DOHH2 (cell line): ENCODE results near the gene PIP4K2A.
"Not testable (repeated sequence)": the region's sequence is repeated elsewhere in the genome, so short reads cannot be mapped to it uniquely, and the experiment has no call there.

ENCODE experiments used
- H3F3A ChIP-seq: fragments of 200-600 bp; sonication (generic), shearing (Covaris generic); 2 replicates; pipeline ENCODE4 v1.6.0; 2016; ENCODE audit warnings: antibody characterized with exemption, mild to moderate bottlenecking; ENCODE audit not compliant: control insufficient read depth, insufficient read depth
- H3K27ac ChIP-seq: fragments of 200-600 bp; sonication (generic); 2 replicates; pipeline ENCODE4 v1.5.1; 2014; ENCODE audit warnings: low read depth, mild to moderate bottlenecking, low read length, moderate library complexity
- H3K27me3 ChIP-seq: fragments of 200-600 bp; sonication (generic); 2 replicates; pipeline ENCODE4 v1.6.1; 2014; ENCODE audit warnings: mild to moderate bottlenecking, low read length, mixed read lengths; ENCODE audit not compliant: control insufficient read depth
- H3K36me3 ChIP-seq: fragments of 200-600 bp; sonication (generic); 2 replicates; pipeline ENCODE4 v1.6.1; 2014; ENCODE audit warnings: mild to moderate bottlenecking, low read length, moderate library complexity, mixed read lengths; ENCODE audit not compliant: control insufficient read depth
- H3K4me1 ChIP-seq: fragments of 200-600 bp; sonication (generic); 2 replicates; pipeline ENCODE4 v1.6.1; 2014; ENCODE audit warnings: mild to moderate bottlenecking, low read length, mixed read lengths; ENCODE audit not compliant: control insufficient read depth
- H3K4me2 ChIP-seq: fragments of 200-600 bp; sonication (generic); 2 replicates; pipeline ENCODE4 v1.6.0; 2014; ENCODE audit warnings: mild to moderate bottlenecking, low read length, moderate library complexity
- H3K4me3 ChIP-seq: fragments of 200-600 bp; sonication (generic); 2 replicates; pipeline ENCODE4 v1.5.1; 2014; ENCODE audit warnings: mild to moderate bottlenecking, low read length, mixed read lengths
- H3K79me2 ChIP-seq: fragments of 200-600 bp; sonication (generic); 2 replicates; pipeline ENCODE4 v1.6.1; 2014; ENCODE audit warnings: mild to moderate bottlenecking, low read length, mixed read lengths; ENCODE audit not compliant: control insufficient read depth
- H3K9me2 ChIP-seq: fragments of 200-600 bp; sonication (generic); replicated peaks from 2 replicates; pipeline ENCODE4 v1.6.1; 2014; ENCODE audit warnings: mild to moderate bottlenecking, low read length, mixed read lengths; ENCODE audit not compliant: control insufficient read depth
- H3K9me3 ChIP-seq: fragments of 200-600 bp; sonication (generic); 2 replicates; pipeline ENCODE4 v1.6.1; 2014; ENCODE audit warnings: antibody characterized with exemption, low read length, mixed read lengths; ENCODE audit not compliant: control insufficient read depth, insufficient read depth
- H4K20me1 ChIP-seq: fragments of 200-600 bp; sonication (generic); 2 replicates; pipeline ENCODE4 v1.6.0; 2014; ENCODE audit warnings: low read depth, mild to moderate bottlenecking, antibody characterized with exemption, low read length, moderate library complexity; ENCODE audit not compliant: control insufficient read depth, insufficient read depth
- EZH2phosphoT487 ChIP-seq: fragments of 200-600 bp; sonication (generic); IDR thresholded peaks from 2 replicates; pipeline ENCODE4 v1.6.1; 2017; ENCODE audit warnings: borderline replicate concordance, mild to moderate bottlenecking, antibody characterized with exemption, low read length, moderate library complexity, mixed read lengths
- TF ChIP-seq, protein P1 (sequence below): fragments of 200-600 bp; sonication (generic); IDR thresholded peaks from one replicate; pipeline ENCODE4 v1.5.1; 2014; ENCODE audit warnings: antibody characterized with exemption, mild to moderate bottlenecking, low read depth, low read length; ENCODE audit not compliant: poor library complexity, severe bottlenecking

Gene PIP4K2A

DNA sequence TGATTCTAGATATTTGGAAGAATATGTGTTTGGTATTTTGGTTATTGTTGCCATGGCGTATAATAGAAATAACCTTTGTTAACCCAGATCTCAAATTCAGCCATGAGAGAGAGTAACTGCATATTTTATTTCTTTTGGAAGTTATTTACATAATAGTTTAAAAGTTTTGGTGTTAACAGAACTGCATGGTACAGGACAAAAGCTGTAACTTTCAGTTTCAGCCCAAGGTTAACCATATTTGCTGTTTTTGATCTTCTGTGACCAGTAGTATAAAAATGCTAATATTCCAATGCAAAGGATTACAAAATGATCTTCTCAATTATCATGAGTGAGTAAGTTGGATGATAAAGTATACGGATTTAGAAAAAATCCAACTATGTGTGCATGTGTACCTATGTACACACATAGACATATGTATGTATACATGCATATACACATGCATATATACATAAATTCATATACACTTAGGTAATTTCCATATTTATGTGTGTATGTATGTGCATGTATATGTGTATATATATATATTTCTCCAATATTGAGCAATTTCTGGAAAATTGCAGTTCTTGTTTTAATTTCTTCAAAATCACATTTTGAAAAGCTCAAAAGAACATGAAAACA is 38.0 kb upstream of the PIP4K2A start:
- H3K4me2 ChIP-seq, result no peak overlapping the region
- TF ChIP-seq EZH2phosphoT487, result no peak
- TF ChIP-seq, protein P1, sequence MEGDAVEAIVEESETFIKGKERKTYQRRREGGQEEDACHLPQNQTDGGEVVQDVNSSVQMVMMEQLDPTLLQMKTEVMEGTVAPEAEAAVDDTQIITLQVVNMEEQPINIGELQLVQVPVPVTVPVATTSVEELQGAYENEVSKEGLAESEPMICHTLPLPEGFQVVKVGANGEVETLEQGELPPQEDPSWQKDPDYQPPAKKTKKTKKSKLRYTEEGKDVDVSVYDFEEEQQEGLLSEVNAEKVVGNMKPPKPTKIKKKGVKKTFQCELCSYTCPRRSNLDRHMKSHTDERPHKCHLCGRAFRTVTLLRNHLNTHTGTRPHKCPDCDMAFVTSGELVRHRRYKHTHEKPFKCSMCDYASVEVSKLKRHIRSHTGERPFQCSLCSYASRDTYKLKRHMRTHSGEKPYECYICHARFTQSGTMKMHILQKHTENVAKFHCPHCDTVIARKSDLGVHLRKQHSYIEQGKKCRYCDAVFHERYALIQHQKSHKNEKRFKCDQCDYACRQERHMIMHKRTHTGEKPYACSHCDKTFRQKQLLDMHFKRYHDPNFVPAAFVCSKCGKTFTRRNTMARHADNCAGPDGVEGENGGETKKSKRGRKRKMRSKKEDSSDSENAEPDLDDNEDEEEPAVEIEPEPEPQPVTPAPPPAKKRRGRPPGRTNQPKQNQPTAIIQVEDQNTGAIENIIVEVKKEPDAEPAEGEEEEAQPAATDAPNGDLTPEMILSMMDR, result no peak
- peaks cover 8% of the 10 kb centered on the region for H3K4me1 ChIP-seq
- H4K20me1 ChIP-seq, result no peaks in the 10 kb centered on the region
- H3K9me2 ChIP-seq, result no peaks in the 10 kb centered on the region
- H3K27ac ChIP-seq, result no peak overlapping the region
- H3K79me2 ChIP-seq, result no peaks in the 10 kb centered on the region
- no peaks in the 10 kb centered on the region for H3F3A ChIP-seq
- H3K36me3 ChIP-seq, result no peaks in the 10 kb centered on the region
- no peaks in the 10 kb centered on the region for H3K9me3 ChIP-seq
- no peaks in the 10 kb centered on the region for H3K27me3 ChIP-seq
- no peak overlapping the region for H3K4me3 ChIP-seq

DNA sequence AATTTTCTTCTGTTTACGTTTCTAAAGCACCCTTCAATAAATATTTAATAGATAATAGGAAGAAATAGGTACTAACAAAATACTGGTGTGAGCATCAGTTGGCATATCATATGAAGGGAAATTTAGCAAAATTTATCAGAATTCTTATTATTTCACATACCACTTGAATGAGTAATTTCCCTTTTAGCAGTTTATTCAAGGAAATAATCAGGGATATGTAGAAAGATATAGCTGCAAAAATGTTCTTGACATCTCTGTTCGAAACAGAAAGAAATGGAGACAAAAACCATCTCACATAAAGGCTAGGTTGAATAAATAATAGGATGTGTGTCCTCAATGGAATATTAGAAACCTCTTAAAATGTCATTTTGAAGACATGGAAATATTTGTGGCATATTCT is 35.8 kb upstream of the PIP4K2A start:
- H3K79me2 ChIP-seq, result no peaks in the 10 kb centered on the region
- H3F3A ChIP-seq, result no peaks in the 10 kb centered on the region
- H3K4me1 ChIP-seq, result peaks cover 8% of the 10 kb centered on the region
- H3K9me3 ChIP-seq, result no peaks in the 10 kb centered on the region
- TF ChIP-seq EZH2phosphoT487, result no peak
- TF ChIP-seq, protein P1, result no peak
- no peak overlapping the region for H3K4me2 ChIP-seq
- H3K27ac ChIP-seq, result no peak overlapping the region
- H3K4me3 ChIP-seq, result no peak overlapping the region
- H3K27me3 ChIP-seq, result no peaks in the 10 kb centered on the region
- H3K9me2 ChIP-seq, result no peaks in the 10 kb centered on the region
- H4K20me1 ChIP-seq, result no peaks in the 10 kb centered on the region
- H3K36me3 ChIP-seq, result no peaks in the 10 kb centered on the region

- H3K4me3 ChIP-seq, H3K4me2 ChIP-seq, H4K20me1 ChIP-seq, H3K36me3 ChIP-seq, H3K9me2 ChIP-seq, H3K27ac ChIP-seq, H3K79me2 ChIP-seq, H3K9me3 ChIP-seq, H3K27me3 ChIP-seq, H3F3A ChIP-seq: not testable (repeated sequence)
- peaks cover 24% of the 10 kb centered on the region for H3K4me1 ChIP-seq
Observed at GRCh38 chr10:22744858-22745257, 30.5 kb upstream of the PIP4K2A start.

DNA sequence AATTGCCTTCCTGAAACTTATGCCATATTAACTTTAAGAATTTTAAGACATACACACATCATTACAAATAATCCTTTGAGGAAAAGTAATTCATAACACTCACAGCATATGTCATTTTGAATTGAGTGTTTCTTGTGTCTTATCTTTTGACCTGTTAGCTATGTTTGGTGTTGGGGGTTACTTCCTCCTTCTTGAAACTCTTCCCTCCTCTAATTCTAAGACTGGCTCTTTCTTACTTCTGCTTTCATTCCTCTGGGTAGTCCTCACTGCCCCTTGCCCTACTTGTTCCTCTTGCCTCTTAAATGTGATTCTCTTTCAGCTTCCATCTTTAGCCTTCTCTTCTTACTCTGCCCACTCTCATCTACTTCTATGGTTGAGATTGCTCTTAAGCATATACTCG is 28.3 kb upstream of the PIP4K2A start:
- no peaks in the 10 kb centered on the region for H3K9me3 ChIP-seq
- no peak for TF ChIP-seq EZH2phosphoT487
- TF ChIP-seq, protein P1, result no peak
- H3K4me1 ChIP-seq, result peaks cover 24% of the 10 kb centered on the region
- no peaks in the 10 kb centered on the region for H3K27me3 ChIP-seq
- peak overlapping the region; percentile 27; the same call in 1 of the 2 replicates for H3K4me3 ChIP-seq
- no peaks in the 10 kb centered on the region for H4K20me1 ChIP-seq
- no peaks in the 10 kb centered on the region for H3K36me3 ChIP-seq
- H3K4me2 ChIP-seq, result peak overlapping the region; percentile 51
- H3K9me2 ChIP-seq, result no peaks in the 10 kb centered on the region
- peak overlapping the region; percentile 13 for H3K27ac ChIP-seq
- no peaks in the 10 kb centered on the region for H3F3A ChIP-seq
- H3K79me2 ChIP-seq, result no peaks in the 10 kb centered on the region

- H3K4me3 ChIP-seq, H4K20me1 ChIP-seq, H3K4me2 ChIP-seq, H3K36me3 ChIP-seq, H3K79me2 ChIP-seq, H3K9me2 ChIP-seq, H3F3A ChIP-seq, H3K9me3 ChIP-seq, H3K27me3 ChIP-seq, H3K27ac ChIP-seq: not testable (repeated sequence)
- H3K4me1 ChIP-seq, result peaks cover 24% of the 10 kb centered on the region
Observed at GRCh38 chr10:22741631-22742030, 27.3 kb upstream of the PIP4K2A start.
